HCT116 (cell line): Measurements from ENCODE around the gene SERPINA3. TPM values are rescaled to one million over a fixed set of nuclear protein-coding genes. Genes with fewer than 3 reads are reported as not detected.
A peak's percentile ranks its signal among the peaks of the same experiment; 100 is the strongest.

Experiments used
- ATAC-seq: fragments of 200-7000 bp; cut with Tn5 transposase; 2 replicates; pipeline ENCODE4 v1.9.1; 2020; ENCODE audit warnings: mild to moderate bottlenecking, moderate library complexity
- BruUV-seq: library from RNA; stranded (reverse); fragments of 400-500 nt; replicated peaks from 2 replicates; lab custom pipeline; 2021; lab: Mats Ljungman, UMichigan
- CTCF ChIA-PET: fragments of 300-600 bp; sonication (Branson Sonifier 250); formaldehyde crosslinking; loops from one replicate; lab custom pipeline; 2021; ENCODE audit warnings: antibody characterized with exemption; lab: Charles Lee
- POLR2A ChIA-PET: fragments of 300-600, 350-600 bp; sonication (Branson Sonifier 250); formaldehyde crosslinking; loops from one replicate; lab custom pipeline; 2021; ENCODE audit warnings: antibody characterized with exemption; lab: Charles Lee
- RAD21 ChIA-PET, 2 experiments: fragments of 300-600 bp; sonication (Branson Sonifier 250); formaldehyde crosslinking; loops; one replicate each; lab custom pipeline; 2023; ENCODE audit warnings: low total read pairs in 2 of 2; ENCODE audit not compliant: uncharacterized antibody in 2 of 2, unreplicated experiment in 2 of 2, low non-redundant PET in 1 of 2; lab: Charles Lee
- DNase-seq: peaks from one replicate; pipeline ENCODE4 v3.0.0-alpha.2; 2010; ENCODE audit warnings: low read depth, low spot score
- H2AFZ ChIP-seq: fragments of 200-600 bp; shearing (Covaris generic), sonication (generic); 2 replicates; pipeline ENCODE4 v1.6.1; 2017; ENCODE audit warnings: low read depth, mixed run types, mixed read lengths, antibody characterized with exemption, low read length; ENCODE audit not compliant: poor library complexity, severe bottlenecking
- H3K27ac ChIP-seq: 2 replicates; pipeline ENCODE4 v1.5.1; 2012; ENCODE audit warnings: low read depth, low read length
- H3K27me3 ChIP-seq: fragments of 200-600 bp; sonication (generic); 2 replicates; pipeline ENCODE4 v1.6.1; 2016; ENCODE audit warnings: mixed run types, low read length, mixed read lengths; ENCODE audit not compliant: insufficient read depth
- H3K36me3 ChIP-seq, 2 experiments: fragments of 200-500 bp in 1 of 2; fragments of 200-600 bp in 1 of 2; sonication (Bioruptor generic) in 1 of 2; sonication (generic) in 1 of 2; 2 replicates each; pipeline versions ENCODE4 v1.5.1 to v1.6.1; 2014 to 2016; ENCODE audit warnings: low read length in 2 of 2, inconsistent platforms in 1 of 2, mixed read lengths in 1 of 2, mixed run types in 1 of 2; ENCODE audit not compliant: insufficient read depth in 2 of 2, control insufficient read depth in 1 of 2
- H3K4me1 ChIP-seq, 2 experiments: fragments of 200-600 bp in 1 of 2; sonication (generic) in 1 of 2; 2 replicates each; pipeline versions ENCODE4 v1.5.1 to v1.6.1; 2012 to 2017; ENCODE audit warnings: low read length in 2 of 2, inconsistent platforms in 1 of 2, mild to moderate bottlenecking in 1 of 2, mixed read lengths in 1 of 2, mixed run types in 1 of 2, moderate library complexity in 1 of 2; ENCODE audit not compliant: insufficient read depth in 2 of 2, control insufficient read depth in 1 of 2
- H3K4me2 ChIP-seq: fragments of 200-600 bp; sonication (generic); 2 replicates; pipeline ENCODE4 v1.6.1; 2017; ENCODE audit warnings: mixed run types, low read length, mixed read lengths
- H3K4me3 ChIP-seq, 2 experiments: fragments of 200-600 bp in 1 of 2; sonication (generic) in 1 of 2; replicated peaks in 1 of 2; 2 replicates each; pipeline ENCODE4 v1.5.1; 2011 to 2016; ENCODE audit warnings: low read length in 2 of 2, control low read depth in 1 of 2, low read depth in 1 of 2, mild to moderate bottlenecking in 1 of 2, mixed read lengths in 1 of 2, mixed run types in 1 of 2
- H3K79me2 ChIP-seq: fragments of 200-600 bp; sonication (generic); 2 replicates; pipeline ENCODE4 v1.6.1; 2017; ENCODE audit warnings: mild to moderate bottlenecking, mixed run types, low read length, moderate library complexity, mixed read lengths; ENCODE audit not compliant: insufficient read depth
- H3K9ac ChIP-seq: fragments of 200-600 bp; sonication (generic); 2 replicates; pipeline ENCODE4 v1.6.1; 2016; ENCODE audit warnings: low read length, mixed read lengths
- H3K9me2 ChIP-seq: fragments of 200-600 bp; sonication (generic), shearing (Covaris generic); 2 replicates; pipeline ENCODE4 v1.6.1; 2017; ENCODE audit warnings: mixed run types, mild to moderate bottlenecking, moderate library complexity; ENCODE audit not compliant: insufficient read depth
- H3K9me3 ChIP-seq, 2 experiments: fragments of 200-500 bp in 1 of 2; fragments of 200-600 bp in 1 of 2; sonication (Bioruptor generic) in 1 of 2; sonication (generic) in 1 of 2; 2 replicates each; pipeline ENCODE4 v1.6.1; 2014 to 2017; ENCODE audit warnings: low read length in 2 of 2, mixed read lengths in 2 of 2, inconsistent platforms in 1 of 2, low read depth in 1 of 2, mild to moderate bottlenecking in 1 of 2, mixed run types in 1 of 2, moderate library complexity in 1 of 2; ENCODE audit not compliant: control insufficient read depth in 1 of 2, insufficient read depth in 1 of 2
- H4K20me1 ChIP-seq: fragments of 200-600 bp; sonication (generic), shearing (Covaris generic); 2 replicates; pipeline ENCODE4 v1.6.1; 2017; ENCODE audit warnings: mixed run types, mild to moderate bottlenecking, moderate library complexity; ENCODE audit not compliant: insufficient read depth
- CEBPB ChIP-seq: IDR thresholded peaks from 2 replicates; pipeline ENCODE4 v1.6.1; 2012; ENCODE audit warnings: low read depth
- EGR1 ChIP-seq: IDR thresholded peaks from 2 replicates; pipeline ENCODE4 v1.6.1; 2012; ENCODE audit warnings: low read depth
- EZH2 ChIP-seq: fragments of 200-600 bp; sonication (generic); IDR thresholded peaks from 2 replicates; pipeline ENCODE4 v1.6.1; 2017; ENCODE audit warnings: antibody characterized with exemption, mixed run types
- FOSL1 ChIP-seq: IDR thresholded peaks from 2 replicates; pipeline ENCODE4 v1.6.1; 2012; ENCODE audit warnings: low read depth
- MAX ChIP-seq: IDR thresholded peaks from 2 replicates; pipeline ENCODE4 v1.6.1; 2012
- POLR2A ChIP-seq: IDR thresholded peaks from 2 replicates; pipeline ENCODE4 v1.7.0; 2011; ENCODE audit warnings: borderline replicate concordance; ENCODE audit not compliant: insufficient read depth, insufficient read length; ENCODE audit errors: extremely low read depth
- POLR2AphosphoS5 ChIP-seq: IDR thresholded peaks from 2 replicates; pipeline ENCODE4 v1.6.1; 2011; ENCODE audit warnings: mild to moderate bottlenecking, low read depth, low read length, moderate library complexity
- RAD21 ChIP-seq: IDR thresholded peaks from 2 replicates; pipeline ENCODE4 v1.6.1; 2012; ENCODE audit warnings: low read depth, mild to moderate bottlenecking
- REST ChIP-seq: IDR thresholded peaks from 2 replicates; pipeline ENCODE4 v1.6.1; 2012; ENCODE audit warnings: low read depth
- ZBTB33 ChIP-seq: IDR thresholded peaks from 2 replicates; pipeline ENCODE4 v1.6.1; 2011; ENCODE audit warnings: mild to moderate bottlenecking, low read length, moderate library complexity; ENCODE audit not compliant: insufficient replicate concordance; ENCODE audit errors: extremely low read depth
- ZNF274 ChIP-seq: fragments of 200-500 bp; sonication (Bioruptor generic); IDR thresholded peaks from 2 replicates; pipeline ENCODE4 v1.6.1; 2014; ENCODE audit warnings: mild to moderate bottlenecking, low read depth, low read length, inconsistent platforms
- intact Hi-C: fragments of 100-400 bp; cut with micrococcal nuclease; formaldehyde crosslinking; loops from 2 replicates; pipeline ENCODE4 v1.10.0; 2022
- total RNA-seq: library from RNA; stranded (reverse); gene quantifications from one replicate; pipeline ENCODE4 v1.2.1, GENCODE V29; 2021; ENCODE audit not compliant: unreplicated experiment

SERPINA3 gene
- total RNA-seq, 1 experiment from 2014 or later: 4.3 TPM

- no peaks in the 10 kb centered on the region for H3K36me3 ChIP-seq
- ATAC-seq: peak; percentile 75
- H3K9me3 ChIP-seq: no peaks in the 10 kb centered on the region
- DNase-seq: peak; percentile 15
- CTCF ChIA-PET: no interaction called here
- no peaks in the 10 kb centered on the region for H3K27me3 ChIP-seq
- TF ChIP-seq FOSL1 (peak; percentile 45; the same call in 1 of the 2 replicates), ZNF274 (no peak)
- no TSS peak for BruUV-seq
- no peak overlapping the region for H3K4me3 ChIP-seq
- no peak overlapping the region for H2AFZ ChIP-seq
- no peak overlapping the region for H3K9ac ChIP-seq
- POLR2A ChIA-PET: interaction anchor here (1.1 kb wide), 1 partner anchor 41 kb away, joined by 4 read pairs; no protein-coding TSS in a partner anchor
- no peaks in the 10 kb centered on the region for H3K9me2 ChIP-seq
- intact Hi-C loops: no loop called here
- RAD21 ChIA-PET: no interaction called here
- H3K79me2 ChIP-seq: no peaks in the 10 kb centered on the region
- peaks cover 4 to 13% of the 10 kb centered on the region in 2 experiments; a peak in 3 of 4 replicates for H3K4me1 ChIP-seq
- peak overlapping the region; percentile 40 for H3K4me2 ChIP-seq
- H4K20me1 ChIP-seq: no peaks in the 10 kb centered on the region
- no peak overlapping the region for H3K27ac ChIP-seq
Observed at GRCh38 chr14:94640721-94641631, 28.8 kb downstream of the SERPINA3 start.

- peaks cover 4 to 19% of the 10 kb centered on the region in 2 experiments; a peak in 3 of 4 replicates for H3K4me1 ChIP-seq
- intact Hi-C loops: no loop called here
- H3K9me2 ChIP-seq: no peaks in the 10 kb centered on the region
- RAD21 ChIA-PET: no interaction called here
- H3K27me3 ChIP-seq: no peaks in the 10 kb centered on the region
- H2AFZ ChIP-seq: no peak overlapping the region
- H3K4me3 ChIP-seq: no peak overlapping the region
- no peak overlapping the region for H3K4me2 ChIP-seq
- TF ChIP-seq EZH2: no peak
- no peak for TF ChIP-seq ZBTB33
- no peak for TF ChIP-seq POLR2AphosphoS5
- TF ChIP-seq POLR2A: no peak
- no peak for TF ChIP-seq RAD21
- no peak for TF ChIP-seq EGR1
- TF ChIP-seq REST: no peak
- no peak for TF ChIP-seq CEBPB
- no peak for TF ChIP-seq MAX
- DNase-seq (no peak), ATAC-seq (no peak)
- H3K27ac ChIP-seq: no peak overlapping the region
- BruUV-seq: no TSS peak
- no peaks in the 10 kb centered on the region for H4K20me1 ChIP-seq
- no peaks in the 10 kb centered on the region for H3K36me3 ChIP-seq
- H3K9me3 ChIP-seq: no peaks in the 10 kb centered on the region
- H3K79me2 ChIP-seq: no peaks in the 10 kb centered on the region
- CTCF ChIA-PET: no interaction called here
- POLR2A ChIA-PET: no interaction called here
- no peak overlapping the region for H3K9ac ChIP-seq
Observed at GRCh38 chr14:94641632-94641955, 29.4 kb downstream of the SERPINA3 start.
